T-helper 1 cell treated with Interleukin-12 subunit alpha and Interleukin-12 subunit beta and Interleukin-4 antibody, amounts not matched to agents 30 μg/mL and 1 μg/mL, for 36 hours (primary cell): ENCODE measurements around the gene ZNF317.

Experiments
- H3K27ac Mint-ChIP-seq: one replicate; pipeline ENCODE4 v1.8.0; 2021; ENCODE audit warnings: mild to moderate bottlenecking, mixed read lengths
- H3K27me3 Mint-ChIP-seq: one replicate; pipeline ENCODE4 v1.8.0; 2021; ENCODE audit warnings: low read depth, mixed read lengths
- H3K36me3 Mint-ChIP-seq: one replicate; pipeline ENCODE4 v1.8.0; 2021; ENCODE audit warnings: low read depth, mixed read lengths
- H3K4me1 Mint-ChIP-seq: one replicate; pipeline ENCODE4 v1.8.0; 2021; ENCODE audit warnings: low read depth, mixed read lengths
- H3K4me3 Mint-ChIP-seq: one replicate; pipeline ENCODE4 v1.8.0; 2021; ENCODE audit warnings: mild to moderate bottlenecking, moderate library complexity, mixed read lengths
- H3K9me3 Mint-ChIP-seq: one replicate; pipeline ENCODE4 v1.8.0; 2021; ENCODE audit warnings: mixed read lengths

The ZNF317 gene

GRCh38 chr19:9140159-9140874 is at the start of gene ZNF317:
TSS of gene ZNF317 (plus strand) at chr19:9140397. CDS start at chr19:9156017, 15,620 bp downstream.
- Mint-ChIP-seq H3K4me3 (peak within 1 kb of the TSS; percentile 96), H3K36me3 (peaks cover 37% of the 10 kb centered on the region), H3K27me3 (no peaks in the 10 kb centered on the region), H3K4me1 (peaks cover 21% of the 10 kb centered on the region), H3K9me3 (peaks cover 20% of the 10 kb centered on the region), H3K27ac (peak within 1 kb of the TSS; percentile 95)

DNA sequence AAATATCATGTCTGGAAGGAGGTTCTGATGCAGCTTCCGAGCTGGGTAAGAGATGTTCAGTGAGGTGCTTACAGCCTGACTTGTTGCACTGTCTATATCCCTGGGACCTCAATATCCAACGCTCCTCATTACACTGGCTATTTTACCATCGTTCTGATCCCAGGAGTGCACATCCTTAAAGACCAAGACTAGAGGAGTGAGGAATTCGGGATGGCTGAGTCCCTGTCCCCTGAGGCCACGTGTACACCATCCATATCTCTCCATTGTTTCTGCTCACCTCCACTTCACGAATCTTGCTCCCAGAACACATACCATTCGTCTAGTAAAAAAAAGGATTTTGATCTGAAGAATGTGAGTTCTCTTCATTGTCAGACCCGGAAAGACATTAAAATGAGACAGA is 32.8 kb upstream of the ZNF317 start, which contains the start of gene OR7G2:
Gene OR7G2, minus strand, starts transcription at position 101 of the 400 bp plus-strand sequence. CDS start 4,232 bp downstream, outside the sequence.
- Mint-ChIP-seq H3K4me1 (no peaks in the 10 kb centered on the region), H3K27ac (no peak within 1 kb of the TSS), H3K36me3 (no peaks in the 10 kb centered on the region), H3K9me3 (no peaks in the 10 kb centered on the region), H3K27me3 (no peaks in the 10 kb centered on the region), H3K4me3 (no peak within 1 kb of the TSS)

GRCh38 chr19:9109959-9110358 is 30.2 kb upstream of the ZNF317 start:
- H3K4me3 Mint-ChIP-seq: no peak overlapping the region
- H3K9me3 Mint-ChIP-seq: peaks cover 3% of the 10 kb centered on the region
- H3K27me3 Mint-ChIP-seq: no peaks in the 10 kb centered on the region
- H3K4me1 Mint-ChIP-seq: no peaks in the 10 kb centered on the region
- no peaks in the 10 kb centered on the region for H3K36me3 Mint-ChIP-seq
- no peak overlapping the region for H3K27ac Mint-ChIP-seq

DNA sequence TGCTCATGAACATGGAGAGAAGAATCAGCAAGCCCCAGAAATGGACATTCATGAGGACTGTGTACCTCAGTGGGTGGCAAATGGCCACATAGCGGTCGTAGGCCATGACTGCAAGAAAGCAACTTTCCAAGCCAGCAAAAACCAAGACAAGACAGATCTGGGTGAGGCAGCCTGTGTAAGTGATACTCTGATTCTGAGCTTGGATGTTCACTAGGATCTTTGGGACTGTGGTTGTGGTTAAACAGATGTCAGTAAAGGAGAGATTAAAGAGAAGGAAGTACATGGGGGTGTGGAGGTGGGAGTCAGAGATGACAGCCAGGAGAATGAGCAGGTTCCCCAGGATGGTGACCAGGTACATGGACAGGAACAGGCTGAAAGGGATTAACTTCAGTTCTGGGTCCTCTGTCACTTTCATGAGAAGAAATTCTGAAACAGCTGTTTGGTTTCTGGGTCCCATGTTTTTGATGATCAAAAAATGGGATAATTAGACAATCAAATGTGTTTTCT is 24.8 kb upstream of the ZNF317 start, which contains the start of gene OR7G1:
Gene OR7G1, minus strand, starts transcription at position 457 of the 507 bp plus-strand sequence. Its CDS starts 0 bp downstream, at position 457.
- H3K27ac Mint-ChIP-seq: no peak within 1 kb of the TSS
- H3K36me3 Mint-ChIP-seq: no peaks in the 10 kb centered on the region
- no peaks in the 10 kb centered on the region for H3K27me3 Mint-ChIP-seq
- H3K4me1 Mint-ChIP-seq: no peaks in the 10 kb centered on the region
- H3K9me3 Mint-ChIP-seq: peaks cover 6% of the 10 kb centered on the region
- no peak within 1 kb of the TSS for H3K4me3 Mint-ChIP-seq

GRCh38 chr19:9116547-9116946 is 23.6 kb upstream of the ZNF317 start:
- no peaks in the 10 kb centered on the region for H3K4me1 Mint-ChIP-seq

DNA sequence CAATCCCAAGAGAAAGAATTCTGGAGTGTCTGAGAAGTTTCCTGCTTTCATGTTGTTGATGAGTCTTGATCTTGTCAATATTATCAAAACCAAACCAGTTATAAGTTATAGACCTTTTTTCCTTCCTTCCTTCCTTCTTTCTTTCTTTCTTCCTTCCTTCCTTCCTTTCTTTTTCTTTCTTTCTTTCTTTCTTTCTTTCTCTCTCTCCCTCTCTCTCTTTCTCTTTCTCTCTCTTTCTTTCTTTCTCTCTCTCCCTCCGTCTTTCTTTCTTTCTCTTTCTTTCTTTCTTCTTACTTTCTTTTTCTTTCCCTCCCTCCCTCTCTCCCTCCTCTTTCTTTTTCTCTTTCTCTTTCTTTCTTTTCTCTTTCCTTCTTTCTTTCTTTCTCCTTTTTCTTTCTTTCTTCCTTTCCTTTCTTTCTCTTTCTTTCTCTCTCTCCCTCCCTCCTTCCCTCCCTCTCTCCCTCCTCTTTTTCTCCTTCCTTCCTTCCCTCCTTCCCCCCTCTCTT is 13.2 kb upstream of the ZNF317 start, which contains the start of gene OR7G3:
Gene OR7G3, minus strand, starts transcription at position 51 of the 506 bp plus-strand sequence. Its CDS starts 0 bp downstream, at position 51.
- H3K4me3 Mint-ChIP-seq: no peak within 1 kb of the TSS
- peaks cover 3% of the 10 kb centered on the region for H3K9me3 Mint-ChIP-seq
- H3K4me1 Mint-ChIP-seq: peaks cover 5% of the 10 kb centered on the region
- H3K36me3 Mint-ChIP-seq: no peaks in the 10 kb centered on the region
- H3K27ac Mint-ChIP-seq: no peak within 1 kb of the TSS
- H3K27me3 Mint-ChIP-seq: peaks cover 4% of the 10 kb centered on the region

More at GRCh38 chr19:9116547-9116946, 23.6 kb upstream of the ZNF317 start:
- Mint-ChIP-seq H3K4me3 (no peak overlapping the region), H3K9me3 (peaks cover 10% of the 10 kb centered on the region), H3K36me3 (no peaks in the 10 kb centered on the region), H3K27ac (no peak overlapping the region), H3K27me3 (no peaks in the 10 kb centered on the region)

DNA sequence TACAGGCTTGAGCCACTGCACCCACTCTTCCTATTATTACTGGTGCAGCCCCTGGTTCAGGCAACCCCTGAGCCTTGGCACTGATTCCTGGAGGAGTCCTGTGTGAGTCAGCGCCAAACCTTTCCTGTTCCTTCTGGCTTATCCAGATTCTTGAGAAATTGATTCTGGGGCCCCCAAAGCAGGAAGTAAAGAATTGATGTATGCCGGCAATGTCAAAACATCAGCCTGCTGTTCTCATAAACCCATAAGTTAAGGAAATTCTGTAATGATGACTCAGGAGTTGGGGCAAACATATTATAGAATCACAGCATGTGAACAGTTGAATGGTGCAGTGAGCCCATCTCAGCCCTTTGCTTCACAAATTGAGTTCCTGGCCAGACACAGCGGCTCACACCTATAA is 12.0 kb upstream of the ZNF317 start:
- H3K36me3 Mint-ChIP-seq: no peaks in the 10 kb centered on the region
- no peak overlapping the region for H3K4me3 Mint-ChIP-seq
- H3K9me3 Mint-ChIP-seq: no peaks in the 10 kb centered on the region
- no peak overlapping the region for H3K27ac Mint-ChIP-seq
- H3K27me3 Mint-ChIP-seq: peaks cover 4% of the 10 kb centered on the region
- peaks cover 5% of the 10 kb centered on the region for H3K4me1 Mint-ChIP-seq

DNA sequence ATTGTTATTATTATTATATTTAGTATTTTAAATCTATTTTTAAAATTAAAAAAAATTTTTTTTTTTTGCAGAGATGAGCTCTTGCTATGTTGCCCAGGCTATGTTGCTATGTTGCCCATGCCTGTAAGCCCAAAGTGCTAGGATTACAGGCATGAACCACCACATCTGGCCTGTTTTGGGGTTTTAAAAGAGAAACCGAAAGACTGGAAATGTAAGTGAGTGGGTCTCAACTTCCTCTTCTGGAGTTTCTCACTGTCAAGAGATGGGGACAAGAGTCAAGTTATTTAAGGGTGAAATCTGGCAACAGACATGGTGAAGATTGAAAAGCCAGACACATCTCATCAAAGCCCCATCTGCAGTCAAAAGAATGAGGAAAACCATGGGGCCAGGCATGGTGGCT is 9.2 kb upstream of the ZNF317 start:
- Mint-ChIP-seq H3K4me1 (peaks cover 5% of the 10 kb centered on the region), H3K4me3 (no peak overlapping the region), H3K9me3 (no peaks in the 10 kb centered on the region), H3K27me3 (peaks cover 4% of the 10 kb centered on the region), H3K36me3 (no peaks in the 10 kb centered on the region), H3K27ac (no peak overlapping the region)

- Mint-ChIP-seq H3K4me1 (peaks cover 9% of the 10 kb centered on the region), H3K36me3 (no peaks in the 10 kb centered on the region), H3K4me3 (no peak overlapping the region), H3K9me3 (no peaks in the 10 kb centered on the region), H3K27ac (no peak overlapping the region), H3K27me3 (peaks cover 1% of the 10 kb centered on the region)
Measured at GRCh38 chr19:9132422-9132821, 7.8 kb upstream of the ZNF317 start.

DNA sequence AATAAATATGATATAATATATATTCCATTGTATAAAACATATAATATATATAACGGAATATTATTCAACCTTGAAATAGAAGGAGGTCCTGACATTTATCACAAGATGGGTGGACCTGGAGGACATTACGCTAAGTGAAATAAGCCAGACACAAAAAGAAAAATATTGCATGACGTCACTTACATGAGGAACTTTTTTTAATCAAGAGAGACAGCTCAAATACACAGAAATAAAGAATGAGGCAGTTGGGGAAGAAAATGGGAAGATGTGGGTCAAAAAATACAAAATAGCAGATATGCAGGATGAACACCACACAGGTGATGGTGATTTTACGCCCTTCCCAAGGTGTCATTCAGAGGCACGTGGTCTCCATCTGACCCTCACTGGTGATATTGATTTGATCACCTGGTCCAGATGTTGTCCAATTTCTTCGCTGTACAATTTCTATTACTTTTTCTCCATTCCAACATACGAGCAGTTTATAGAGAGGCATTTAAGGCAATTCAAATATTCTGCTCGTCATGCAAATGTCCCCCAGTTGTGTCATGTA is 513 bp upstream of the ZNF317 start:
- H3K36me3 Mint-ChIP-seq: peaks cover 31% of the 10 kb centered on the region
- peak overlapping the region; percentile 96 for H3K4me3 Mint-ChIP-seq
- H3K4me1 Mint-ChIP-seq: peaks cover 21% of the 10 kb centered on the region
- H3K27me3 Mint-ChIP-seq: no peaks in the 10 kb centered on the region
- peaks cover 16% of the 10 kb centered on the region for H3K9me3 Mint-ChIP-seq
- peak overlapping the region; percentile 95 for H3K27ac Mint-ChIP-seq

DNA sequence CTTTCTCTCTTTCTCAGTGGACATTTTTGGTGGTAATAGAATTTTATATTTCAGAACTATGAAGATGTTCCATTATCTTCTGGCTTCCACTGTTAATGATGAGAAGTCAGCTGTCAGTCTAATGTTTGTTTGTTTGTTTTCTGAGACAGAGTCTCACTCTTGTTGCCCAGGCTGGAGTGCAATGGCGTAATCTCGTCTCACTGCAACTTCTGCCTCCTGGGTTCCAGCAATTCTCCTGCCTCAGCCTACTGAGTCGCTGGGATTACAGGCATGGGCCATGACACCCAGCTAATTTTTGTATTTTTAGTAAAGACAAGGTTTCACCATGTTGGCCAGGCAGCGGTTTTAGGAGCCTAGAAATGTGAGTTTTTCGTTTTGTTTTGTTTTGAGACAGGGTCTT is 4.7 kb downstream of the ZNF317 start:
- Mint-ChIP-seq H3K36me3 (peaks cover 77% of the 10 kb centered on the region), H3K27ac (no peak overlapping the region), H3K4me3 (no peak overlapping the region), H3K9me3 (peaks cover 52% of the 10 kb centered on the region), H3K4me1 (peaks cover 23% of the 10 kb centered on the region), H3K27me3 (no peaks in the 10 kb centered on the region)

DNA sequence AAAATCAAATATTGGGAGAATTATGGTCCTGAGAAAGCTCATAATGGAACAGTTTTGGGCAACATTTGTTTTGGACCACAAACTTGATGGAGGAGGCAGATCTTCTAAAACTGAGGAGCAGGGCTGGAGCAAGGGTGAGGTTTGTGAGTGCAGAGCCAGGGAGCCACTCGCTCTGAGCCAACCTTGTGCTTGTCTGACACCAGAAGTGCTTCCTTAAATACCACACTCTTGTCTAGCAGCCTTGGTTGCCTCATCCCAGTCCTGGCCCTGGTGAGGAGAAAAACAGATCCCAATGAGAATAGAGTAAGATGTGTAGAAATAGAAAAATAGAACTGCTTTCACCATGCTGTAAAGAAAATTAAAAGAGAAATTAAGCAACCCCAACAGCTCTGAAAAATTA is 6.7 kb downstream of the ZNF317 start:
- Mint-ChIP-seq H3K27me3 (no peaks in the 10 kb centered on the region), H3K4me1 (peaks cover 9% of the 10 kb centered on the region), H3K9me3 (peaks cover 71% of the 10 kb centered on the region), H3K4me3 (no peak overlapping the region), H3K27ac (no peak overlapping the region), H3K36me3 (peaks cover 88% of the 10 kb centered on the region)

DNA sequence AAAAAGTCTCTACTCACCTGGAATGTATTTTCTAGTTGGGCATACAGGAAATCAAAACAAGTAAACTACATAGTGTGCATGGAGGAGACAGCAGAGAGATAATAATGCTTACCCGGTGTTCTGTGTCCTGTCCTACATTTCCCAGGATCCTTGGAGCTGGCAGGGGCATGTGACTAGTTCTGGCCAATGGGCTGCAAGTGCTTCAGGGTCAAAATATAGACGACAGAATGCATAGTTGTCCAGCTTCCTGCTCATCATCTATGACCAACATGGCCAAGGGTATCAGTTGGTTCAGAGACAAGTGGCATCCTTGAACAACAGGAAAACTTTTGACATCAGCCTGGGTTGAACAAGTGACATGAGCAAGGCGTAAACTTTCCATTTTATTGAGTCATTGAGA is 8.5 kb downstream of the ZNF317 start:
- Mint-ChIP-seq H3K4me3 (no peak overlapping the region), H3K36me3 (peaks cover 92% of the 10 kb centered on the region), H3K27ac (no peak overlapping the region), H3K27me3 (no peaks in the 10 kb centered on the region), H3K4me1 (peaks cover 9% of the 10 kb centered on the region), H3K9me3 (peaks cover 80% of the 10 kb centered on the region)

DNA sequence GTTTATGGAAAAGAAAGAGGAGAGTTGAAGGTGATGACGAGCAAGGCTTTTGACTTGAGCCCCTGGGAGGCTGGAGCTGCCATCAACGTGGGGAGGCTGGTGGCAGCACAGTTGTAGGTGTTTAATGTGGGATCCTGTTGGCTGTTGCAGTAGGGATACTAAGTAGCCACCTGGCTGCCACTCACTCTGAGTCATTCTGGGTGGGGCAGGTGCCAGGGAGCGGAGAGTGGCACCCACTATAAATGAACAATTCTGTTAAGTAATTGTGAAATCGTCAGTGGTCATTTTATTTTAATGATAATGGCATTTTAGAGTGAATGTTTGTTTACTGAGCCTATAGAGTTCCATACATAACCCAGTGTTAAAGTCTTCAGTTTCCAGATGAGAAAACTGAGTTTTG is 9.8 kb downstream of the ZNF317 start:
- no peak overlapping the region for H3K4me3 Mint-ChIP-seq
- no peaks in the 10 kb centered on the region for H3K27me3 Mint-ChIP-seq
- peaks cover 93% of the 10 kb centered on the region for H3K36me3 Mint-ChIP-seq
- H3K9me3 Mint-ChIP-seq: peaks cover 81% of the 10 kb centered on the region
- peaks cover 12% of the 10 kb centered on the region for H3K4me1 Mint-ChIP-seq
- no peak overlapping the region for H3K27ac Mint-ChIP-seq

- Mint-ChIP-seq H3K4me1 (peaks cover 18% of the 10 kb centered on the region), H3K9me3 (peaks cover 83% of the 10 kb centered on the region), H3K27me3 (no peaks in the 10 kb centered on the region), H3K27ac (no peak overlapping the region), H3K36me3 (peaks cover 93% of the 10 kb centered on the region), H3K4me3 (no peak overlapping the region)
Measured at GRCh38 chr19:9150650-9151049, 10.5 kb downstream of the ZNF317 start.
